Caco-2 (cell line): ENCODE measurements around the gene SAMD15. TPM values are rescaled to one million over a fixed set of nuclear protein-coding genes. Genes with fewer than 3 reads are reported as not detected.
A peak's percentile ranks its signal among the peaks of the same experiment; 100 is the strongest.
"Not testable (repeated sequence)": the region's sequence is repeated elsewhere in the genome, so short reads cannot be mapped to it uniquely, and the experiment has no call there.

Source experiments
- Bru-seq: library from RNA; stranded (reverse); fragments of 400-500 nt; gene quantifications from one replicate; lab custom pipeline; 2021; lab: Mats Ljungman, UMichigan
- BruChase-seq, 2 experiments: library from RNA; stranded (reverse); fragments of 400-500 nt; gene quantifications; one replicate each; lab custom pipeline; 2021; lab: Mats Ljungman, UMichigan
- BruUV-seq: library from RNA; stranded (reverse); fragments of 400-500 nt; replicated peaks from 2 replicates; lab custom pipeline; 2021; lab: Mats Ljungman, UMichigan
- CTCF ChIA-PET: fragments of 300-600 bp; sonication (Branson Sonifier 250); formaldehyde crosslinking; loops from one replicate; lab custom pipeline; 2022; ENCODE audit warnings: antibody characterized with exemption; lab: Charles Lee
- POLR2A ChIA-PET: fragments of 300-600 bp; sonication (Branson Sonifier 250); formaldehyde crosslinking; loops from one replicate; lab custom pipeline; 2022; ENCODE audit warnings: antibody characterized with exemption; lab: Charles Lee
- DNase-seq, 2 experiments: peaks; one replicate each; pipeline versions ENCODE4 v3.0.0 to v3.0.0-alpha.2; 2020 to 2022
- H3K27me3 ChIP-seq: replicated peaks from 2 replicates; pipeline ENCODE4 v1.6.0; 2011; ENCODE audit warnings: low read length; ENCODE audit not compliant: control insufficient read depth, insufficient read depth
- H3K36me3 ChIP-seq: 2 replicates; pipeline ENCODE4 v1.5.1; 2011; ENCODE audit warnings: low read length; ENCODE audit not compliant: control insufficient read depth, insufficient read depth
- H3K4me1 ChIP-seq: fragments of 250-450 bp; sonication (Bioruptor Pico); 2 replicates; pipeline ENCODE4 v1.5.1; 2020; ENCODE audit warnings: mild to moderate bottlenecking
- H3K4me3 ChIP-seq: 2 replicates; pipeline ENCODE4 v1.5.1; 2011; ENCODE audit warnings: low read depth, mild to moderate bottlenecking, control low read depth, low read length
- H3K9me3 ChIP-seq: fragments of 250-450 bp; sonication (Bioruptor Pico); 2 replicates; pipeline ENCODE4 v1.5.1; 2020; ENCODE audit warnings: mild to moderate bottlenecking, moderate library complexity
- H3K27ac Mint-ChIP-seq: one replicate; pipeline ENCODE4 v1.8.0; 2022; ENCODE audit warnings: mixed read lengths; ENCODE audit not compliant: unreplicated experiment
- H3K27me3 Mint-ChIP-seq: one replicate; pipeline ENCODE4 v1.8.0; 2022; ENCODE audit warnings: mixed read lengths; ENCODE audit not compliant: insufficient read depth, unreplicated experiment
- H3K36me3 Mint-ChIP-seq: one replicate; pipeline ENCODE4 v1.8.0; 2022; ENCODE audit warnings: mild to moderate bottlenecking, mixed read lengths; ENCODE audit not compliant: insufficient read depth, unreplicated experiment
- H3K4me1 Mint-ChIP-seq: one replicate; pipeline ENCODE4 v1.8.0; 2022; ENCODE audit warnings: low read depth, mixed read lengths; ENCODE audit not compliant: unreplicated experiment
- H3K4me3 Mint-ChIP-seq: one replicate; pipeline ENCODE4 v1.8.0; 2022; ENCODE audit warnings: mild to moderate bottlenecking, moderate library complexity, mixed read lengths; ENCODE audit not compliant: unreplicated experiment
- H3K9me3 Mint-ChIP-seq: one replicate; pipeline ENCODE4 v1.8.0; 2022; ENCODE audit warnings: mixed read lengths; ENCODE audit not compliant: unreplicated experiment
- intact Hi-C: fragments of 100-400 bp; cut with micrococcal nuclease; formaldehyde crosslinking; loops from one replicate; pipeline ENCODE4 v1.10.0; 2022; ENCODE audit not compliant: unreplicated experiment
- long read RNA-seq: library from polyadenylated mRNA; stranded (forward); transcript quantifications from one replicate; pipeline ENCODE4 v2.0.0, GENCODE V29; 2022
- total RNA-seq: library from RNA; stranded (reverse); gene quantifications from 2 replicates; pipeline ENCODE4 v1.2.3, GENCODE V29; 2022
- TF ChIP-seq, protein P1 (sequence below), 2 experiments: fragments of 200-600 bp in 1 of 2; IDR thresholded peaks; 1 replicate in 1 of 2; 2 replicates in 1 of 2; pipeline versions ENCODE4 v1.5.1 to v1.8.0; 2011 to 2022; ENCODE audit warnings: antibody characterized with exemption in 1 of 2, control low read depth in 1 of 2, inconsistent platforms in 1 of 2, low read depth in 1 of 2, low read length in 1 of 2, mild to moderate bottlenecking in 1 of 2, moderate library complexity in 1 of 2; ENCODE audit not compliant: insufficient read depth in 1 of 2, severe bottlenecking in 1 of 2, unreplicated experiment in 1 of 2

The SAMD15 gene
- total RNA-seq (0.82 and 1.5 TPM in 2 replicates), Bru-seq, nascent RNA (percentile 37 among the genes with signal in this experiment), BruChase-seq, experiment 1, labeled RNA remaining after a 2-hour chase (percentile 35 among the genes with signal in this experiment), BruChase-seq, experiment 2, labeled RNA remaining after a 6-hour chase (percentile 37 among the genes with signal in this experiment)
- long read RNA-seq, partial matches to known transcripts = 0 of 1 reads
- long read RNA-seq, other reads (novel, unspliced or antisense) = 0 of 1 reads

- no peaks in the 10 kb centered on the region for H3K9me3 ChIP-seq
- H3K4me3 ChIP-seq = peak within 1 kb of the TSS; percentile 73
- Mint-ChIP-seq H3K4me3 (no peak within 1 kb of the TSS), H3K36me3 (no peaks in the 10 kb centered on the region), H3K27me3 (no peaks in the 10 kb centered on the region), H3K9me3 (no peaks in the 10 kb centered on the region), H3K4me1 (peaks cover 32% of the 10 kb centered on the region), H3K27ac (no peak within 1 kb of the TSS)
- DNase-seq = peak; percentile 83 to 91
- intact Hi-C loops = loop anchor here (1.0 to 2.0 kb wide), 2 partner anchors 56 to 80 kb away; partner anchors contain the start of genes GSTZ1 and VIPAS39
- no peaks in the 10 kb centered on the region for H3K36me3 ChIP-seq
- TF ChIP-seq, protein P1, sequence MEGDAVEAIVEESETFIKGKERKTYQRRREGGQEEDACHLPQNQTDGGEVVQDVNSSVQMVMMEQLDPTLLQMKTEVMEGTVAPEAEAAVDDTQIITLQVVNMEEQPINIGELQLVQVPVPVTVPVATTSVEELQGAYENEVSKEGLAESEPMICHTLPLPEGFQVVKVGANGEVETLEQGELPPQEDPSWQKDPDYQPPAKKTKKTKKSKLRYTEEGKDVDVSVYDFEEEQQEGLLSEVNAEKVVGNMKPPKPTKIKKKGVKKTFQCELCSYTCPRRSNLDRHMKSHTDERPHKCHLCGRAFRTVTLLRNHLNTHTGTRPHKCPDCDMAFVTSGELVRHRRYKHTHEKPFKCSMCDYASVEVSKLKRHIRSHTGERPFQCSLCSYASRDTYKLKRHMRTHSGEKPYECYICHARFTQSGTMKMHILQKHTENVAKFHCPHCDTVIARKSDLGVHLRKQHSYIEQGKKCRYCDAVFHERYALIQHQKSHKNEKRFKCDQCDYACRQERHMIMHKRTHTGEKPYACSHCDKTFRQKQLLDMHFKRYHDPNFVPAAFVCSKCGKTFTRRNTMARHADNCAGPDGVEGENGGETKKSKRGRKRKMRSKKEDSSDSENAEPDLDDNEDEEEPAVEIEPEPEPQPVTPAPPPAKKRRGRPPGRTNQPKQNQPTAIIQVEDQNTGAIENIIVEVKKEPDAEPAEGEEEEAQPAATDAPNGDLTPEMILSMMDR (IDR thresholded peaks at IDR 0.05; ENCODE audit: insufficient read depth in 1 of 2, low read depth in 1 of 2, low read length in 1 of 2, severe bottlenecking in 1 of 2, unreplicated experiment in 1 of 2) = peak in 1 of 2 experiments; percentile 38
- H3K4me1 ChIP-seq = peaks cover 23% of the 10 kb centered on the region
- no peaks in the 10 kb centered on the region for H3K27me3 ChIP-seq
- POLR2A ChIA-PET = interaction anchor here (0.6 to 1.8 kb wide), 8 partner anchors 14 to 348 kb away, joined by 3 to 17 read pairs (median 4); partner anchors contain the start of genes GSTZ1, POMT2 and VIPAS39
- no TSS peak for BruUV-seq
- CTCF ChIA-PET = interaction anchor here (0.6 to 1.3 kb wide), 7 partner anchors 32 to 226 kb away, joined by 3 to 7 read pairs (median 5); partner anchors contain the start of genes GSTZ1, POMT2 and TMEM63C
These were observed at the start of gene SAMD15, which contains the start of gene TMED8 for GRCh38 chr14:77376771-77377501. TSS of gene SAMD15 (plus strand) at chr14:77377379. CDS start at chr14:77377419, 40 bp downstream. TSS of gene TMED8 (minus strand) at chr14:77377094. CDS start at chr14:77377053, 41 bp downstream.

DNA sequence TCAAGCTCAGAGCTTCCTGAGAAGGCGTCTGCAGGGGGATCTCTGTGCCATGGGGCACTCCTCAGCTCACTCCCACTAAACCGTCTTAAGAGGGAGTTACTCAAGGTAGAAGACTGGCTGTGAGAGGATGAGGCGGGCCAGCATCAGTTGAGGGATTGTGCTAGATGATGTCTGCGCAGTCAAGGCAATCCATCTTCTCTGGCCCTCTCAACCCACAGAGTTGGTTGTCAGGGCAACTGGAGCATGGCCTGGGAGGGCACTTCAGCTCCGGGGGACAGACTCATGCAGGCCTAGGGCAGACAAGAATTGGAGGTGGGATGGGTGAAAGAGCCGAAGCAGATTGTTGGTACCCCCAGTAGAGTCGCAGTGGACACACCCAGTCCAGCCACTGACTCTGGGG lies 47.3 kb upstream of the SAMD15 start:
- H3K36me3 ChIP-seq = no peaks in the 10 kb centered on the region
- intact Hi-C loops = no loop called here
- ChIA-PET POLR2A (interaction anchor here (0.5 to 1.2 kb wide), 2 partner anchors 9 to 250 kb away, joined by 4 to 5 read pairs; partner anchors contain the start of genes GSTZ1 and POMT2), CTCF (interaction anchor here (1.1 kb wide), 1 partner anchor 9 kb away, joined by 4 read pairs; the partner anchor contains the start of genes GSTZ1 and POMT2)
- DNase-seq = no peak
- no peak overlapping the region for H3K4me3 ChIP-seq
- BruUV-seq = no TSS peak
- H3K4me1 ChIP-seq = no peaks in the 10 kb centered on the region
- TF ChIP-seq, protein P1 (IDR thresholded peaks at IDR 0.05; ENCODE audit: insufficient read depth in 1 of 2, low read depth in 1 of 2, low read length in 1 of 2, severe bottlenecking in 1 of 2, unreplicated experiment in 1 of 2) = no peak
- Mint-ChIP-seq H3K27ac (no peak overlapping the region), H3K9me3 (no peaks in the 10 kb centered on the region), H3K4me1 (no peaks in the 10 kb centered on the region), H3K27me3 (no peaks in the 10 kb centered on the region), H3K36me3 (no peaks in the 10 kb centered on the region), H3K4me3 (no peak overlapping the region)
- H3K9me3 ChIP-seq = no peaks in the 10 kb centered on the region
- no peaks in the 10 kb centered on the region for H3K27me3 ChIP-seq

- no peak overlapping the region for H3K27ac Mint-ChIP-seq
- Histone ChIP-seq H3K36me3 (no peaks in the 10 kb centered on the region), H3K4me3 (no peak overlapping the region), H3K27me3 (no peaks in the 10 kb centered on the region), H3K4me1 (peaks cover 5% of the 10 kb centered on the region), H3K9me3 (0 out of 2 replicates have a peak, but pooled peaks cover 2% of the 10 kb centered on the region)
- TF ChIP-seq, protein P1 (IDR thresholded peaks at IDR 0.05; ENCODE audit: insufficient read depth in 1 of 2, low read depth in 1 of 2, low read length in 1 of 2, severe bottlenecking in 1 of 2, unreplicated experiment in 1 of 2) = no peak
- DNase-seq = no peak
- H3K27me3 Mint-ChIP-seq = no peaks in the 10 kb centered on the region
- no peak overlapping the region for H3K4me3 Mint-ChIP-seq
- POLR2A ChIA-PET = no interaction called here
- CTCF ChIA-PET = interaction anchor here (0.6 kb wide), 2 partner anchors 15 to 19 kb away, joined by 3 read pairs; partner anchors contain the start of genes GSTZ1 and POMT2
- H3K4me1 Mint-ChIP-seq = peaks cover 7% of the 10 kb centered on the region
- no peaks in the 10 kb centered on the region for H3K9me3 Mint-ChIP-seq
- no TSS peak for BruUV-seq
- H3K36me3 Mint-ChIP-seq = no peaks in the 10 kb centered on the region
- intact Hi-C loops = no loop called here
These were observed 41.6 kb upstream of the SAMD15 start for GRCh38 chr14:77335576-77335975.

DNA sequence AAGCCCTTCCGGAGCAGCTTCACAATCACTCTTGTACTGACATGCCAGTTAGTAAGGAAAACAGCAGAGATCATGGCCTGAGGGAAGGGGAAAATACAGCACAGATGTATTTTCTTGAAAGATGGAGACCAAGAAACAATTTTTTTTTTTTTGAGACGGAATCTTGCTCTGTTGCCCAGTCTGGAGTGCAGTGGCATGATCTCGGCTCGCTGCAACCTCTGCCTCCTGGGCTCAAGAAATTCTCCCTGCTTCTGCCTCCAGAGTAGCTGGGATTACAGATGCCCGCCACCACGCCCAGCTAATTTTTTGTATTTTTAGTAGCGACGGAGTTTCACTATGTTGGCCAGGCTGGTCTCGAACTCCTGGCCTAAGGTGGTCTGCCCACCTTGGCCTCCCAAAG lies 39.9 kb upstream of the SAMD15 start:
- intact Hi-C loops, POLR2A ChIA-PET: not testable (repeated sequence)

More for the DNA sequence above, 39.9 kb upstream of the SAMD15 start:
- H3K9me3 Mint-ChIP-seq, H3K36me3 ChIP-seq, DNase-seq, H3K27me3 ChIP-seq, H3K9me3 ChIP-seq, H3K4me1 Mint-ChIP-seq, H3K4me3 ChIP-seq, BruUV-seq, H3K4me1 ChIP-seq, H3K36me3 Mint-ChIP-seq, H3K27me3 Mint-ChIP-seq, H3K27ac Mint-ChIP-seq, H3K4me3 Mint-ChIP-seq: not testable (repeated sequence)
- CTCF ChIA-PET = interaction anchor here (1.4 kb wide), 1 partner anchor 72 kb away, joined by 3 read pairs; no protein-coding TSS in a partner anchor
